GM21367 (cell line): ENCODE data around the gene NTNG1.

Experiments used
- ATAC-seq: cut with Tn5 transposase; IDR thresholded peaks from one replicate; pipeline ENCODE4 v1.9.1; 2021; ENCODE audit not compliant: unreplicated experiment

NTNG1 gene

GRCh38 chr1:107487506-107487905, 346.7 kb downstream of the NTNG1 start:
- ATAC-seq, result no peak

DNA sequence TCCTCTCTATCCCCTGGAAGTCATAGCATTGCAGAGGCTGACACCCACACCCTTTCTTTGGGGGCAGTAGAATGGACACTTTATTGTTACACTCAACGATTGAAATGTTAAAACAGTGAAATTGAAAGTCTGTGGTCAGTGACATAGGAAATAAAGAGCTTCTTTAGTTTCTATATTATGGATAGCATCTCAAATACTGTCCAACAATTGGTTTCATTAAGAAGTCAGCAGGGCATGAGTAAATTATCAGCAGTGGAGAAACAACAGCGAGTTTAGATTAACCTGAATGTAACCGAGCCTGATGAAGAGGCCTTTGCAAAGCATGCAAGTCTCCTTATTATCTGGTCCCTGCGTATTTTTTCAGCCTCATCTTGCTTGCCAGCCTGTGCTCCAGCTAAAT, 350.7 kb downstream of the NTNG1 start:
- no peak for ATAC-seq

DNA sequence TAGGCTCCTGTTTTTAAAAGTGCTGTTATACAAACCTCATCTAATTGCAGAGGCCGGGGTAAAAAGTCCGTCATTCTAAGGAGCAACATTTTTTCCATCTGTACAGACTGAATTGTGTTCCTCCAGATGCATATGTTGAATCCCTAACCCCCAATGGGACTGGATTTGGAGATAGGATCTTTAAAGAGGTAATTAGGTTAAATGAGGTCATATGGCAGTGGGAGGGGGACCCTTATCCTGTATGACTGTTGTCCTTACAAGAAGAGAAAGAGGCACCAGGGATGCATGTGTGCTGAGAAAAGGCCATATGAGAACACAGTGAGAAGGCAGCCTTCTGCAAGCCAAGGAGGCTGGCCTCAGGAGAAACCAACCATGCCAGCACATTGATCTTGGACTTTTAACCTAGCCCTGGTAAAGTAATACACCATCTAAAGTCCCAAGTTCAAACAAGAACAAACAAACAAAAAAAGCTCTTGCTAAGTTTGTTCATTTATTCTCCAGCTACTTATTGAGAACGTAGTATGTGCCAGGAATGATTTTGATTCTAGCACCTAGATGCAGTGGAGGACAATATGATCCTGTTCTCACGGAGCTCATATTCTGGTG, 352.4 kb downstream of the NTNG1 start:
- no peak for ATAC-seq

DNA sequence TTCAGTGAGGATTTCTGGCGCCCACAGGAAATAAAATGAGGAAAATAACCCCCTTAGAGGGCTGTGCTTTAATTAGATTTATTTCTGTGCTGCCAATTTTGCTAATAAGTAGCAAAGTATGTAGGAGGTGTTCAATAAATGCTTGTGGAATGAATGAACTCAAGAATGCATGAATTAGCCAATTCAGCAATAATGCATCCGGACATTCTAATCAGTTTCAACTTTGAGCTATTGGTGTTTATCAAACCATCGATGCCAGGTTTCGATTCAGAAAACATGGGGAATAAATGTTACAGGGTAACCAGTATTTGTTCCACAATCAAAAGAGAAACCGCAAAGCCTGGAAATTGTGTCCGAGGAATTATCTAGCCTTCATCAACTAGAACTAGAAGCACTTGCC, 353.2 kb downstream of the NTNG1 start:
- no peak for ATAC-seq

- ATAC-seq, result no peak
Measured at GRCh38 chr1:107496002-107496401, 355.2 kb downstream of the NTNG1 start.

- peak; percentile 97 for ATAC-seq
Measured at GRCh38 chr1:107499139-107499744, 358.4 kb downstream of the NTNG1 start.

DNA sequence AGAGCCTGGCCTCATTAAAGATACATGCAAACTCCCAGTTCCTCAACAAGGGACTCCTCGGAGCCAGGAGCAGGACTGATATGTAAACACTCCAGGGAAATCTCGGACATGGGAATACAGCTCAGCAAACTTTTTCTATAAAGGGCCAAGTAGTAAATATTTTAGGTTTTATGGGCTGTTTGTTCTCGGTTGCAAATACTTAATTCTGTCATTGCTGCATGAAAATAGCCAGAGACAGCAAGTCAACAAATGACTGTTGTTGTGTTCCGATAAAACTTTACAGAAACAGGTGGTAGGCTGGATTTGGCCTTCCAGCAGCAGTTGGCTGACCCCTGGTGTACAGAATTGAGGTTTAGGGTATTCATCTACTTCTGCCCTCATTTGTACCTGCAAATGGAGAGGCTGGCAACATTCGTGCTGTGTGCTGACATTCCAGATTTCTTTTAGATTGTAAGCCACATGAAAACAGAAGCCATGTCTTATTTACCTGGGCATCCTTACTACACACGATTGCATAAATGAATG, 360.3 kb downstream of the NTNG1 start:
- ATAC-seq, result no peak

DNA sequence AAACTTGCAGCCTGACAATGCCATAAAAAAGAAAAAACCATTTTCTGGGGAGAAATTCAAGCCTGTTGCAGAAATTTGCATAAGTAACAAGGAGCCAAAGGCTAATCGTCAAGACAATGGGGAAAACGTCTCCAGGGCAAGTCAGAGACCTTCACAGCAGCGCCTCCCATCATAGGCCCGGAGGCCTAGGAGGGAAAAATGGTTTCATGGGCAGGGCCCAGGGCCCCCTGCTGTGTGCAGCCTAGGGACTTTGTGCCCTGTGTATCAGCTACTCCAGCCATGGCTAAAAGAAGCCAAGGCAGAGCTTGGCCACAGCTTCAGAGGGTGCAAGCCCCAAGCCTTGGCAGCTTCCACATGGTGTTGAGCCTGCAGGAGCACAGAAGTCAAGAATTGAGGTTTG, 369.5 kb downstream of the NTNG1 start:
- ATAC-seq, result no peak

DNA sequence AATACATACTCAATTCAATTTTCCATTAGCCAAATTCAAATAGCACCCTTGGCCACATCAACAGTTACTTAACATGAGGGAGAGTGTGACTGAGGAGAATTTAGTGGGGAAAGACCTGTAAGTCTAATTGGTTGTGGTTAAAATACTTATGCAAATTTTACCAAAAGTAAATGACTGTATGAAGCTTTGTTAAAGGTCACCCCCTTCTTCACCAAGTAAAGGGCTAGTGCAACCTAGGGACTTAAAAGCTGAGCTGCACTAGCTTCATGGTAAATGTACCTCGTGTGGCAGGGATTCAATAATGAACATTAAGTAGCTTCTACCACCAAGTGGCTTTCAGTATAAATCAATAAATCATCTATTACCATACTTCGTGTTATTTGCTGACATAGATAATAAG, 372.0 kb downstream of the NTNG1 start:
- no peak for ATAC-seq

DNA sequence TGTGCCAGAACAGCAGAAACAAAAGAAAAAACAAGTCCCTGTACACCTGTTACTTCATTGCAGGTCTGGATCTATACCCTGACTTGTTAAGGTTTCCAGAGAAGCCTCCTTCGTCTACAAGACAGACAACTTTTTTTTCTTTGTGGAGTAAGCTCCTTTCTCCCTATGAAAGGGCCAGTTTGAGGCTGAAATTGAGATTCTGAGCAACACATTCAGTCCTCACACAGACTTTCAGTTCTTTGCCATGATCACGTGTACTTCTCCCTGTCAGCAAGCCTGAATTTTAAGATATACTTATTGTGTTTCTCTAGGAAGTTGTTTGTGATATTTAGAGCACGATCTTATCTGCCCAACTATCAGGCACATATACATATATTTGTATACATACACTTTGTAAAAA, 374.0 kb downstream of the NTNG1 start:
- no peak for ATAC-seq

DNA sequence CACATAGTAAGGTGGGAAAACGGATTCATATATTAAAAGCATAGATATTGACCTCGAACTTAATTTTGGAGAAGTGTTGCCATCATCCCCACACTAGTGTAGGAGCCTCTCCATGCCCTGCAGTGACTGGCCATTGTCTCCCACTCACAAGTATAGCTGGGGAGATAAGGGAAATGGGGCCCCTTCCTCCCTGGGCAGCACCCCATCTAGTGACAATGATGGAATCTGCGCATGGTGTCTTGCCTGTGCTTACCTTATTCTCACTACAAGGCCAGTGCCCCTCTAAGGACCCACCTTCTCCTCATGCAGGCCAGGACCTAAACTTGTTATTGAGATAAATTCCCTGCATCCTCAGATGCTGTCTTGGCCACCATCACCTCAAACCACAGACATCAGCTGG, 374.9 kb downstream of the NTNG1 start:
- no peak for ATAC-seq

DNA sequence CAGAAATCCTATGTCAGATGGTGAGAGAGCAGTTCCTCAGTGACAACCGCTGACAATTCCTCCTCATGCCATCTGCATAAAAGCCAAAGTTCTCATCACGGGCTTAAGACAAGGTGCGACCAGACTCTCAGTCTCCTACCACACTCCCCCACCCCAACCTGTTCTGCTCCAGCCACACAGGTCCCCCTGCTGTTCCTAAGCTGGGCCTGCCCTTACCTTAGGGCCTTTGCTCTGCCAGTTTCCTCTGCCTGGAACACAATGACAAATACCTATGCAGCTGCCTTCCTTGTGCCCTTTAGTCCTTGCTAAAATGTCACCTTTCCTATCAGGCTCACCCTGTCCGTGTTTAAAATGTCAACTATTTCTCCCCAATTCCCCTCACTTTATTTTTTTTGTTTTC, 382.2 kb downstream of the NTNG1 start:
- no peak for ATAC-seq

GRCh38 chr1:107523736-107524135, 382.9 kb downstream of the NTNG1 start:
- no peak for ATAC-seq

- ATAC-seq, result no peak
Measured at GRCh38 chr1:107524301-107524700, 383.5 kb downstream of the NTNG1 start.

DNA sequence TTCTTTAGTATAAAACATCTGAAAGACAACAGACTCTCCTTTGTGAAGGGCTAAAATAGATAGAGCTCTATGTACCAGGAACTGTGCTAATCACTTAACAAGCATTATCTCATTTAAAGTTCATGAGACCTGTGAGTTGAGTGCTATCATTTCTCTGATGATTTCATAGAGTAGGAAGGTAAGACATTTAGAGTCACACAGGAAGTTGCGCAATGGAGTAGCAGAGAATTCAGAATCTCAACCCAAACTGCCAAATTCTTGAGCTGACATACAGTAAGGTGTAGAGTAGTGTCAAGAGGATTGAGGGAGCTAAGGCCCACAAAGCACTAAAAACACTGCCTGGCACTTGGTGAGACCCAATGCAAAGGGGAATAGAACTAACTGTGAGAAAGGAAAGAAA, 384.3 kb downstream of the NTNG1 start:
- no peak for ATAC-seq

- no peak for ATAC-seq
Measured at GRCh38 chr1:107525961-107526360, 385.1 kb downstream of the NTNG1 start.

GRCh38 chr1:107526524-107527198, 385.8 kb downstream of the NTNG1 start:
- ATAC-seq, result no peak

GRCh38 chr1:107529511-107530149, 388.8 kb downstream of the NTNG1 start:
- ATAC-seq, result peak; percentile 98

- no peak for ATAC-seq
Measured at GRCh38 chr1:107530543-107530942, 389.7 kb downstream of the NTNG1 start.

DNA sequence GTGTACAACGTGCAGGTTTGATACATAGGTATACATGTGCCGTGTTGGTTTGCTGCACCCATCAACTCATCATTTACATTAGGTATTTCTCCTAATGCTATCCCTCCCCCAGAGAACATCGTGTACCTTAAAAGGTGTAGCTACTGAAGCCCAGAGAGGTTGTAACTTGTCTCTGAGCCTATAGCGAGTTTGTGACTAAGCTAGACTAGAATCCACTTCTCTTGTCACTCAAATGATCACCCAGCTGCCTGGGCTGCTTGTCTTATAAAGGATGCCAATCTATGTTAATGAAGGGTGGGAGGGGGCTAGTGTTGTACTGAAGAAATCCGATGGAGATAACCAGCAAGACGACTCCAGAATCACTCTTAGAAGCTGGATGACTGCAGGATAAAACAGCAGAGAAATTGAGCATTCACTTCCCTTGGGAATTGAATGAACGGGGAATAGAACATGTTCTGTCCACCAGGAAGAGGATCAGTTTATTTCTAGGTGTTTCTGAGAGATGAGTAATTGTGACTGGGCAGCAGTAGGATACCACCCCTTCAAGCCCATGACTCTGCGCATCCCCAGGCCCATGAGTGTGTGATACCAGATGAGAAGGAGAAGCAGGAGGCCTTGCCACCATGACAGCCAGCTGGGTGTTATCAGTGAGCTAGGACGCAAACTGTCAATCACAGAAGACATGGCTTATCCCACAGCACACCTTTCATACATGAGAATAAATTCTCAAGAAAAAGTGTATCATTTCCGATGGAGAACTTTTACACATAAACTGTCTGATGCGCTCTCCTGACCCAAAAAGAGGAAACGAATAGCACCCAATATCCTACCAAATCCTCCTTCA, 390.4 kb downstream of the NTNG1 start:
- no peak for ATAC-seq

DNA sequence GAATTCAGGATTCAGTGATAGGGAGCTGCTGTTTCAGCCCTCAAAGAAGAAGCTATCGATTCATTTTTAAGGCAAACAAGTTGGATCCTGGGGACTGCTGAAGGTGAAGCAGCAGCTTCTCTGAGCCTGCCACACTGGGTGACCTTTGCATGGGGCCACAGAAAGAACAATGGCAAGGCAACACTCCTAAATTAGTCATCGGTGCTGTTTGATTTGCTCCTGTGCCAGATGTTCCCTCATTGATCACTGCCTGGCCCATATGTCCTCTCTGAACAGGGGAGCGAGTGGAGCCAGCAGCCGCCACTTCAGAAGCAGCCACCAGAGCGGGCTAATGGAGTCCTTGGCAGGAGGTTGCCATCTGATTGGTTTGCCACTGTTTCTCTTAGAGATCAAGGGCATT, 391.5 kb downstream of the NTNG1 start:
- no peak for ATAC-seq
